Brain microvascular endothelial cell (primary cell): Measurements from ENCODE around the gene GFRA1.
A peak's percentile ranks its signal among the peaks of the same experiment; 100 is the strongest.

Source experiments
- DNase-seq: peaks from one replicate; pipeline ENCODE4 v3.0.0-alpha.2; 2020
- H3K27ac ChIP-seq: fragments of 250-450 bp; sonication (Bioruptor Pico); 2 replicates; pipeline ENCODE4 v1.5.1; 2020; ENCODE audit warnings: mild to moderate bottlenecking, moderate library complexity
- H3K27me3 ChIP-seq: fragments of 250-450 bp; sonication (Bioruptor Pico); replicated peaks from 2 replicates; pipeline ENCODE4 v1.5.1; 2020; ENCODE audit warnings: mild to moderate bottlenecking
- H3K36me3 ChIP-seq: fragments of 250-450 bp; sonication (Bioruptor Pico); replicated peaks from 2 replicates; pipeline ENCODE4 v1.5.1; 2020; ENCODE audit warnings: mild to moderate bottlenecking
- H3K4me3 ChIP-seq: 2 replicates; pipeline ENCODE4 v1.5.1; 2011; ENCODE audit warnings: low read depth, mild to moderate bottlenecking, control low read depth, low read length, moderate library complexity
- CTCF ChIP-seq: IDR thresholded peaks from 2 replicates; pipeline ENCODE4 v1.5.1; 2011; ENCODE audit warnings: low read depth, mild to moderate bottlenecking, moderate library complexity, low read length, control low read depth, inconsistent platforms; ENCODE audit errors: missing control alignments
- in situ Hi-C: cut with HindIII; loops from 2 replicates; pipeline ENCODE4 v1.10.0; 2017; ENCODE audit warnings: low sequenced_read_pairs, low pct_ligation_motif_present

GFRA1 gene

GRCh38 chr10:116183733-116184511 lies 89.1 kb downstream of the GFRA1 start:
- in situ Hi-C loops, result no loop called here
- Histone ChIP-seq H3K4me3 (no peak overlapping the region), H3K27me3 (no peaks in the 10 kb centered on the region), H3K27ac (no peak overlapping the region), H3K36me3 (no peaks in the 10 kb centered on the region)
- TF ChIP-seq CTCF, result no peak
- peak; percentile 25 for DNase-seq

GRCh38 chr10:116182426-116182825 lies 90.6 kb downstream of the GFRA1 start:
- no peak overlapping the region for H3K27ac ChIP-seq
- DNase-seq, result no peak
- H3K4me3 ChIP-seq, result no peak overlapping the region
- in situ Hi-C loops, result no loop called here
- H3K36me3 ChIP-seq, result no peaks in the 10 kb centered on the region
- H3K27me3 ChIP-seq, result no peaks in the 10 kb centered on the region
- no peak for TF ChIP-seq CTCF

GRCh38 chr10:116178086-116178605 lies 94.9 kb downstream of the GFRA1 start:
- no peak for DNase-seq
- H3K4me3 ChIP-seq, result no peak overlapping the region
- H3K27ac ChIP-seq, result no peak overlapping the region
- in situ Hi-C loops, result no loop called here
- H3K27me3 ChIP-seq, result no peaks in the 10 kb centered on the region
- no peaks in the 10 kb centered on the region for H3K36me3 ChIP-seq
- TF ChIP-seq CTCF, result no peak

- in situ Hi-C loops, result no loop called here
- Histone ChIP-seq H3K27ac (no peak overlapping the region), H3K27me3 (no peaks in the 10 kb centered on the region), H3K4me3 (no peak overlapping the region), H3K36me3 (no peaks in the 10 kb centered on the region)
- DNase-seq, result no peak
- no peak for TF ChIP-seq CTCF
Measured at GRCh38 chr10:116175231-116175630, 97.8 kb downstream of the GFRA1 start.

GRCh38 chr10:116171505-116171904 lies 101.5 kb downstream of the GFRA1 start:
- TF ChIP-seq CTCF, result no peak
- DNase-seq, result no peak
- Histone ChIP-seq H3K27ac (no peak overlapping the region), H3K4me3 (no peak overlapping the region), H3K27me3 (no peaks in the 10 kb centered on the region), H3K36me3 (no peaks in the 10 kb centered on the region)
- in situ Hi-C loops, result no loop called here
